Neural cell (in vitro differentiated cells): Measurements from ENCODE around the gene SNRNP200. TPM values are rescaled to one million over a fixed set of nuclear protein-coding genes. Genes with fewer than 3 reads are reported as not detected.

Experiments used
- H2AFZ ChIP-seq: fragments of 200-600, 300-800 bp; sonication (generic), shearing (Covaris generic); 2 replicates; pipeline ENCODE4 v1.6.0; 2014; ENCODE audit warnings: low read depth, mild to moderate bottlenecking, antibody characterized with exemption, low read length, moderate library complexity
- H3F3A ChIP-seq: fragments of 200-600 bp; shearing (Covaris generic); 2 replicates; pipeline ENCODE4 v1.6.1; 2016; ENCODE audit warnings: mild to moderate bottlenecking, moderate library complexity, mixed read lengths, antibody characterized with exemption, low read length; ENCODE audit not compliant: insufficient read depth, poor library complexity, severe bottlenecking
- H3K27ac ChIP-seq: fragments of 200-600, 300-800 bp; sonication (generic), shearing (Covaris generic); 2 replicates; pipeline ENCODE4 v1.5.1; 2014; ENCODE audit warnings: mild to moderate bottlenecking, low read length, moderate library complexity
- H3K27me3 ChIP-seq: fragments of 300-800, 200-600 bp; sonication (generic), shearing (Covaris generic); 2 replicates; pipeline ENCODE4 v1.6.0; 2014; ENCODE audit warnings: mild to moderate bottlenecking, low read depth, low read length, moderate library complexity; ENCODE audit not compliant: insufficient read depth
- H3K36me3 ChIP-seq: fragments of 300-800, 200-600 bp; sonication (generic), shearing (Covaris generic); 2 replicates; pipeline ENCODE4 v1.5.1; 2014; ENCODE audit warnings: mild to moderate bottlenecking, antibody characterized with exemption, low read length, moderate library complexity; ENCODE audit not compliant: insufficient read depth
- H3K4me2 ChIP-seq: fragments of 300-800, 200-600 bp; sonication (generic), shearing (Covaris generic); 2 replicates; pipeline ENCODE4 v1.6.0; 2014; ENCODE audit warnings: mild to moderate bottlenecking, low read length
- H3K4me3 ChIP-seq: fragments of 300-800, 200-600 bp; sonication (generic), shearing (Covaris generic); 2 replicates; pipeline ENCODE4 v1.5.1; 2014; ENCODE audit warnings: mild to moderate bottlenecking, low read length, moderate library complexity
- H3K79me2 ChIP-seq: fragments of 200-600 bp; shearing (Covaris generic); replicated peaks from 2 replicates; pipeline ENCODE4 v1.6.0; 2014; ENCODE audit warnings: mild to moderate bottlenecking, low read length, moderate library complexity; ENCODE audit not compliant: insufficient read depth
- H3K9ac ChIP-seq: fragments of 300-800, 200-600 bp; sonication (generic), shearing (Covaris generic); 2 replicates; pipeline ENCODE4 v1.6.1; 2016; ENCODE audit warnings: mild to moderate bottlenecking, low read length, mixed read lengths
- H3K9me2 ChIP-seq: fragments of 200-600 bp; shearing (Covaris generic); 2 replicates; pipeline ENCODE4 v1.6.1; 2016; ENCODE audit warnings: mild to moderate bottlenecking, low read length, mixed read lengths; ENCODE audit not compliant: insufficient read depth
- H3K9me3 ChIP-seq: fragments of 200-600, 300-800 bp; sonication (generic), shearing (Covaris generic); 2 replicates; pipeline ENCODE4 v1.6.1; 2016; ENCODE audit warnings: mild to moderate bottlenecking, mixed run types, low read length, moderate library complexity, mixed read lengths
- H4K20me1 ChIP-seq: fragments of 200-600 bp; shearing (Covaris generic); 2 replicates; pipeline ENCODE4 v1.6.1; 2016; ENCODE audit warnings: mild to moderate bottlenecking, mixed run types; ENCODE audit not compliant: insufficient read depth
- EP300 ChIP-seq: fragments of 450-650 bp; conservative IDR thresholded peaks from 2 replicates; pipeline ENCODE4 v1.6.1; 2014; ENCODE audit warnings: antibody characterized with exemption, mild to moderate bottlenecking, moderate library complexity; ENCODE audit not compliant: poor library complexity, severe bottlenecking
- EZH2 ChIP-seq: fragments of 200-600, 300-800 bp; shearing (Covaris generic), sonication (generic); IDR thresholded peaks from 2 replicates; pipeline ENCODE4 v1.6.1; 2014; ENCODE audit warnings: antibody characterized with exemption, low read length, borderline replicate concordance, mild to moderate bottlenecking; ENCODE audit not compliant: insufficient read depth, poor library complexity, severe bottlenecking
- MXI1 ChIP-seq: fragments of 450-650 bp; conservative IDR thresholded peaks from 2 replicates; pipeline ENCODE4 v1.6.1; 2014; ENCODE audit warnings: antibody characterized with exemption, mild to moderate bottlenecking; ENCODE audit not compliant: poor library complexity, severe bottlenecking
- POLR2AphosphoS5 ChIP-seq: IDR thresholded peaks from 2 replicates; pipeline ENCODE4 v1.6.1; 2012
- RAD21 ChIP-seq: fragments of 450-650 bp; conservative IDR thresholded peaks from 2 replicates; pipeline ENCODE4 v1.6.1; 2014; ENCODE audit warnings: antibody characterized with exemption, mild to moderate bottlenecking, moderate library complexity
- SMC3 ChIP-seq: fragments of 450-650 bp; conservative IDR thresholded peaks from 2 replicates; pipeline ENCODE4 v1.6.1; 2014; ENCODE audit warnings: antibody characterized with exemption, mild to moderate bottlenecking, moderate library complexity; ENCODE audit not compliant: poor library complexity
- TAF1 ChIP-seq: IDR thresholded peaks from 2 replicates; pipeline ENCODE4 v1.6.1; 2012; ENCODE audit warnings: low read depth
- polyA plus RNA-seq: library from polyadenylated mRNA; depleted of rRNA; stranded (reverse); fragments of >200 nt; gene quantifications from 2 replicates; pipeline ENCODE4 v1.2.3, GENCODE V29; 2014
- TF ChIP-seq, protein P1 (sequence below): IDR thresholded peaks from 2 replicates; pipeline ENCODE4 v1.6.1; 2012; ENCODE audit warnings: borderline replicate concordance
- TF ChIP-seq, protein P2 (sequence below): fragments of 450-650 bp; IDR thresholded peaks from 2 replicates; pipeline ENCODE4 v1.5.1; 2014; ENCODE audit warnings: antibody characterized with exemption, mild to moderate bottlenecking, moderate library complexity; ENCODE audit not compliant: poor library complexity, severe bottlenecking

Gene SNRNP200
- polyA plus RNA-seq, 1 donor from 2014 or later, result 70.4 TPM

- Histone ChIP-seq H2AFZ (no peak overlapping the region), H3K79me2 (no peaks in the 10 kb centered on the region), H3K36me3 (no peaks in the 10 kb centered on the region), H3K4me3 (no peak overlapping the region), H4K20me1 (no peaks in the 10 kb centered on the region), H3K9ac (no peak overlapping the region), H3K9me3 (no peaks in the 10 kb centered on the region), H3K4me2 (no peak overlapping the region), H3K9me2 (no peaks in the 10 kb centered on the region), H3K27ac (no peak overlapping the region), H3F3A (no peaks in the 10 kb centered on the region), H3K27me3 (no peaks in the 10 kb centered on the region)
- TF ChIP-seq, protein P1, sequence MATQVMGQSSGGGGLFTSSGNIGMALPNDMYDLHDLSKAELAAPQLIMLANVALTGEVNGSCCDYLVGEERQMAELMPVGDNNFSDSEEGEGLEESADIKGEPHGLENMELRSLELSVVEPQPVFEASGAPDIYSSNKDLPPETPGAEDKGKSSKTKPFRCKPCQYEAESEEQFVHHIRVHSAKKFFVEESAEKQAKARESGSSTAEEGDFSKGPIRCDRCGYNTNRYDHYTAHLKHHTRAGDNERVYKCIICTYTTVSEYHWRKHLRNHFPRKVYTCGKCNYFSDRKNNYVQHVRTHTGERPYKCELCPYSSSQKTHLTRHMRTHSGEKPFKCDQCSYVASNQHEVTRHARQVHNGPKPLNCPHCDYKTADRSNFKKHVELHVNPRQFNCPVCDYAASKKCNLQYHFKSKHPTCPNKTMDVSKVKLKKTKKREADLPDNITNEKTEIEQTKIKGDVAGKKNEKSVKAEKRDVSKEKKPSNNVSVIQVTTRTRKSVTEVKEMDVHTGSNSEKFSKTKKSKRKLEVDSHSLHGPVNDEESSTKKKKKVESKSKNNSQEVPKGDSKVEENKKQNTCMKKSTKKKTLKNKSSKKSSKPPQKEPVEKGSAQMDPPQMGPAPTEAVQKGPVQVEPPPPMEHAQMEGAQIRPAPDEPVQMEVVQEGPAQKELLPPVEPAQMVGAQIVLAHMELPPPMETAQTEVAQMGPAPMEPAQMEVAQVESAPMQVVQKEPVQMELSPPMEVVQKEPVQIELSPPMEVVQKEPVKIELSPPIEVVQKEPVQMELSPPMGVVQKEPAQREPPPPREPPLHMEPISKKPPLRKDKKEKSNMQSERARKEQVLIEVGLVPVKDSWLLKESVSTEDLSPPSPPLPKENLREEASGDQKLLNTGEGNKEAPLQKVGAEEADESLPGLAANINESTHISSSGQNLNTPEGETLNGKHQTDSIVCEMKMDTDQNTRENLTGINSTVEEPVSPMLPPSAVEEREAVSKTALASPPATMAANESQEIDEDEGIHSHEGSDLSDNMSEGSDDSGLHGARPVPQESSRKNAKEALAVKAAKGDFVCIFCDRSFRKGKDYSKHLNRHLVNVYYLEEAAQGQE, result no peak
- TF ChIP-seq SMC3, result no peak
- TF ChIP-seq, protein P2, sequence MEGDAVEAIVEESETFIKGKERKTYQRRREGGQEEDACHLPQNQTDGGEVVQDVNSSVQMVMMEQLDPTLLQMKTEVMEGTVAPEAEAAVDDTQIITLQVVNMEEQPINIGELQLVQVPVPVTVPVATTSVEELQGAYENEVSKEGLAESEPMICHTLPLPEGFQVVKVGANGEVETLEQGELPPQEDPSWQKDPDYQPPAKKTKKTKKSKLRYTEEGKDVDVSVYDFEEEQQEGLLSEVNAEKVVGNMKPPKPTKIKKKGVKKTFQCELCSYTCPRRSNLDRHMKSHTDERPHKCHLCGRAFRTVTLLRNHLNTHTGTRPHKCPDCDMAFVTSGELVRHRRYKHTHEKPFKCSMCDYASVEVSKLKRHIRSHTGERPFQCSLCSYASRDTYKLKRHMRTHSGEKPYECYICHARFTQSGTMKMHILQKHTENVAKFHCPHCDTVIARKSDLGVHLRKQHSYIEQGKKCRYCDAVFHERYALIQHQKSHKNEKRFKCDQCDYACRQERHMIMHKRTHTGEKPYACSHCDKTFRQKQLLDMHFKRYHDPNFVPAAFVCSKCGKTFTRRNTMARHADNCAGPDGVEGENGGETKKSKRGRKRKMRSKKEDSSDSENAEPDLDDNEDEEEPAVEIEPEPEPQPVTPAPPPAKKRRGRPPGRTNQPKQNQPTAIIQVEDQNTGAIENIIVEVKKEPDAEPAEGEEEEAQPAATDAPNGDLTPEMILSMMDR, result no peak
- no peak for TF ChIP-seq TAF1
- TF ChIP-seq EP300, result no peak
- no peak for TF ChIP-seq EZH2
- TF ChIP-seq RAD21, result no peak
- TF ChIP-seq POLR2AphosphoS5, result no peak
- TF ChIP-seq MXI1, result no peak
Measured at GRCh38 chr2:96239745-96240264, 65.5 kb downstream of the SNRNP200 start.

DNA sequence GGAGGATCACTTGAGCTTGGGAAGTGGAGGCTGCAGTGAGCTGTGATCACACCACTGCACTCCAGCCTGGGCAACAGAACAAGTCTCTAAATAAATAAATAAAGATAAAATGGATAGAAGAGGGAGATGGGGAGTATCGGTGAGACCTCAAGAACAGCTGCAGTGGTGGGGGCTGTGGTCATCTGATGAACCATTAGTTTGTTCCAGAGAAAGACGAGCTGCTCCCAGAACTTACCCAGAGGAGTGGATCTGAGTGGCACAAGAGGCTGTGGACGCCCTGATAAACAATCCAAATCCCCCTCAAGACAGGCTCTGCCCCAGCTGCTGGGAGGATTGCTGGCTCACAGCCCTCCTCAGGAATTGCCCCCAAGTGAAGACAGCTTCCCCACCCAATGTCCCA, 66.3 kb downstream of the SNRNP200 start:
- no peaks in the 10 kb centered on the region for H3K27me3 ChIP-seq
- H3K36me3 ChIP-seq, result no peaks in the 10 kb centered on the region
- H3F3A ChIP-seq, result no peaks in the 10 kb centered on the region
- no peak overlapping the region for H3K27ac ChIP-seq
- H4K20me1 ChIP-seq, result no peaks in the 10 kb centered on the region
- no peaks in the 10 kb centered on the region for H3K79me2 ChIP-seq
- H3K9me2 ChIP-seq, result no peaks in the 10 kb centered on the region
- no peak overlapping the region for H2AFZ ChIP-seq
- no peaks in the 10 kb centered on the region for H3K9me3 ChIP-seq
- no peak overlapping the region for H3K4me2 ChIP-seq
- no peak overlapping the region for H3K4me3 ChIP-seq
- no peak for TF ChIP-seq EZH2
- TF ChIP-seq, protein P1, result no peak
- TF ChIP-seq POLR2AphosphoS5, result no peak
- TF ChIP-seq MXI1, result no peak
- no peak for TF ChIP-seq EP300
- TF ChIP-seq, protein P2, result no peak
- no peak for TF ChIP-seq RAD21
- TF ChIP-seq TAF1, result no peak
- no peak for TF ChIP-seq SMC3
- H3K9ac ChIP-seq, result no peak overlapping the region
